GM21367 (cell line): Measurements from ENCODE around the gene CCNB3.
A peak's percentile ranks its signal among the peaks of the same experiment; 100 is the strongest.
"Not testable (repeated sequence)": the region's sequence is repeated elsewhere in the genome, so short reads cannot be mapped to it uniquely, and the experiment has no call there.

Experiments
- ATAC-seq: cut with Tn5 transposase; IDR thresholded peaks from one replicate; pipeline ENCODE4 v1.9.1; 2021; ENCODE audit not compliant: unreplicated experiment

CCNB3 gene, protein sequence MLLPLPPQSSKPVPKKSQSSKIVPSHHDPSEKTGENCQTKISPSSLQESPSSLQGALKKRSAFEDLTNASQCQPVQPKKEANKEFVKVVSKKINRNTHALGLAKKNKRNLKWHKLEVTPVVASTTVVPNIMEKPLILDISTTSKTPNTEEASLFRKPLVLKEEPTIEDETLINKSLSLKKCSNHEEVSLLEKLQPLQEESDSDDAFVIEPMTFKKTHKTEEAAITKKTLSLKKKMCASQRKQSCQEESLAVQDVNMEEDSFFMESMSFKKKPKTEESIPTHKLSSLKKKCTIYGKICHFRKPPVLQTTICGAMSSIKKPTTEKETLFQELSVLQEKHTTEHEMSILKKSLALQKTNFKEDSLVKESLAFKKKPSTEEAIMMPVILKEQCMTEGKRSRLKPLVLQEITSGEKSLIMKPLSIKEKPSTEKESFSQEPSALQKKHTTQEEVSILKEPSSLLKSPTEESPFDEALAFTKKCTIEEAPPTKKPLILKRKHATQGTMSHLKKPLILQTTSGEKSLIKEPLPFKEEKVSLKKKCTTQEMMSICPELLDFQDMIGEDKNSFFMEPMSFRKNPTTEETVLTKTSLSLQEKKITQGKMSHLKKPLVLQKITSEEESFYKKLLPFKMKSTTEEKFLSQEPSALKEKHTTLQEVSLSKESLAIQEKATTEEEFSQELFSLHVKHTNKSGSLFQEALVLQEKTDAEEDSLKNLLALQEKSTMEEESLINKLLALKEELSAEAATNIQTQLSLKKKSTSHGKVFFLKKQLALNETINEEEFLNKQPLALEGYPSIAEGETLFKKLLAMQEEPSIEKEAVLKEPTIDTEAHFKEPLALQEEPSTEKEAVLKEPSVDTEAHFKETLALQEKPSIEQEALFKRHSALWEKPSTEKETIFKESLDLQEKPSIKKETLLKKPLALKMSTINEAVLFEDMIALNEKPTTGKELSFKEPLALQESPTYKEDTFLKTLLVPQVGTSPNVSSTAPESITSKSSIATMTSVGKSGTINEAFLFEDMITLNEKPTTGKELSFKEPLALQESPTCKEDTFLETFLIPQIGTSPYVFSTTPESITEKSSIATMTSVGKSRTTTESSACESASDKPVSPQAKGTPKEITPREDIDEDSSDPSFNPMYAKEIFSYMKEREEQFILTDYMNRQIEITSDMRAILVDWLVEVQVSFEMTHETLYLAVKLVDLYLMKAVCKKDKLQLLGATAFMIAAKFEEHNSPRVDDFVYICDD (N-terminal part only)

DNA sequence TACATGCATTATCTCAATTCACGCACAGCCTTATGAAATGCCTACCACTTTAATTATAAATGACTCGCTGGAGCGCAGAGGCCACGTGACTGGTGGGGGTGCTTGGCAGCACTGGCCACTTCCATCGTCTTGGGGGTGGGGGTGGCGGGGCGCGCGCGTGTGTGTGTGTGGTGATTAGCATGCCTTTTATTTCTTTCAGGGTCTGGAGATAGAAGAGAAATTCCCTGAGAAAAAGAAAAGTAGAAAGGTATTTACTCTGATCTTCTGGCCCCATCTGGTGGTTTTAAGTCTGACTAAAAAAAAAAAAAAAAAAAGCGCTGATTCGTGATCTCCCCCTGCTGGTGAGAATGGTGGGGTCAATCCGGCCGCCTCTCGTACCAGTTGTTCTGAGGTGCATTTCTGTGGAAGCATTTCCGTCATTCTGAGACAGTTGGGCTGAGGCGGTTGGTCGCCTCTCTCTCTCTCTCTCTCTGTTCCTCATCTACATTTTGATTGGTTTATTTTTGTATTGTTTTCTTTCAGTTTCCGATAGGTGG lies at the start of gene CCNB3:
TSS of gene CCNB3 (plus strand) at position 402 of the 536 bp plus-strand sequence. CDS start 80,399 bp downstream, outside the sequence.
- peak; percentile 96 for ATAC-seq

DNA sequence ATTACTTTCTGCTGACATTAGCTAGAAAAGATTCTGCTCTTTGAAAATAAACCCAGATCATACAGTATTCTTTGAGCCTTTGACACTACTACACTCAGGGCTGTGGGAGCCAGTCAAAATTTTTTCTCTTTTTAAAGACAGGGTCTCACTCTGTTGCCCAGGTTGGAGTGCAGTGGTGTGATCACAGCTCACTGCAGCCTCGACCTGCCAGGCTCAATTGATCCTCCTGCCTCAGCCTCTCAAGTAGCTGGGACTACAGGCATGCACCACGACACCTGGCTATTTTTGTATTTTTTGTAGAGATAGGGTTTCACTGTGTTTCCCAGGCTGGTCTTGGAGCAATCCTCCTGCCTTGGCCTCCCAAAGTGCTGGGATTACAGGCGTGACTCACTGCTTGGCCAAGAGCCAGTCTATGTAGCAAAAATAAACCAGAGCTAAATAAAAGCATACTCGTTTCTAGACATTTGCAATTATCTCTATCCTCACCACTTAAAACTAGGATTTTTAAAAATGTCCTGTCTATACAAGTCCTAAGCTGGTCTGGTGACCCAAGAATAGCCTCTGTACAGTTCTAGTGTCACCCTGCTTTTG lies 46.9 kb upstream of the CCNB3 start:
- ATAC-seq, result no peak

DNA sequence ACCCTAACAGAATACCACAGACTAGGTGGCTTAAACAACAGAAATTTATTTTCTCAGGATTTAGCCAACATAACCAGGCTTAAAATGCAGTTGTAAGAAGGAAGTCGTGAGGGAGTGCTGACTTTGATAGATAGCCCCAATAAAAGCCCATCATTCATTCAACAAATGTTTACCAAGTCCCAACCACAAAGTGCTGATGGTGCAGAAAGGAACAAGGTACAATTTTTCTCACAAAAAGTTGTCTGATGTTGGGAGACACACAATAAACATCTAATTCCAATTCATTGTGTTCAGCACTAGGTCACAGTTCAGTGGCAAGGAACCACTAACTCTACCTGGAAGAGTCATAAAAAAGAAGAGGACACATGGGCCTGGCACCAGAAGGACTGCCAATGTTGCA lies 46.0 kb upstream of the CCNB3 start:
- ATAC-seq, result no peak

DNA sequence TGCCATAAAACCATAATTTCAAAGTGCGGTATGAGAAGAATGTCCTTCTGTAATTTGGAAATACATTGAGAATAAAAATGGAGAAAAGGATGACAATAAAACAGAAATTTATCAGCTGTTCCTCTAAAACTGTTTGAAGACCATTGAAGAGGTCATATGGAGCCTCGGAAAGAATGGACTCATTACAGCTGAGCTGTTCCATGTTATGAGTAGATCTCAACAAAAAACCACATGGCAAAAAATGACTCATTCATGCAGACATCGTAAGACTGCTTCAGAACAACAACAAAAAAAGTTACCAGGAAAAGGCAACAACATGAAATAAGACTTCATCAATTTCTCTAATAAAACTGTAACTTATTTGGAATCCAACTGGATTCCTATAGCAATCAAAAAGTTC lies 43.4 kb upstream of the CCNB3 start:
- ATAC-seq, result no peak

DNA sequence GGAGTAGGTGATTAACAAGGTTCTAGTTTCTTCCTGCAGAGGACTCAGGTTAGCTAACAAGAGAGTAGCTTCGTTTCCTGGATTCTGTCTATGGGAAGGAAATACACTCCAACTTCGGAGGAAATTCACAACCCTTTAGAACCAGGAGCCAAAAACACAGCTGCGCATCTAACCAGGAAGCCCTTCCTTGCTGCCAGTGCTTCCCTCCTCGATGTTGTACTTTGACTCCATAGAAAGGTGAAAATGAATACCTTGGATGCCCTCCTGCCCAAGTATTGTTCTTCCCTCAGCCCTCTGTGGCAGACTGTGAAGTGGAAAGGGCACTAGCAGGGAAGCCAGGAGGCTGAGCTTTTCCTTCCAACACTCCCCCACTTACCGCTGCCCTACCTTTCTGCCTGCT lies 38.8 kb upstream of the CCNB3 start:
- ATAC-seq, result no peak

DNA sequence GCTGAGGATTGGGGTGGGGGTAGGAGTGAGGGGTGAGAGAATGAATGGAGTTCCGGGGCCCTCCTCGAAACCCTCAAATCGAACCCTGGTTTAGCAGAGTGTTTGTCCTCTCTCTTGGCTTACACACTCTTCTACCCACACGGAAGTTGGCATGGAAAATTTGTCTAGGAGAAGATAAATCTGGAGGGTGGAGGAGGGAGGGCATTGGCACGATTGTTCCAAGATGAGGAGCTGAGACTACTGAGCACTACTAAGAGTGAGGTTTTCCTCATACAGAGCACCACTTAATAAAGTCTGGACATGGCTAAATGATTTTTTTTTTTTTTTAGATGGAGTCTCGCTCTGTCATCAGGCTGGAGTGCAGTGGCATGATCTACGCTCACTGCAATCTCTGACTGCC lies 37.2 kb upstream of the CCNB3 start:
- no peak for ATAC-seq

DNA sequence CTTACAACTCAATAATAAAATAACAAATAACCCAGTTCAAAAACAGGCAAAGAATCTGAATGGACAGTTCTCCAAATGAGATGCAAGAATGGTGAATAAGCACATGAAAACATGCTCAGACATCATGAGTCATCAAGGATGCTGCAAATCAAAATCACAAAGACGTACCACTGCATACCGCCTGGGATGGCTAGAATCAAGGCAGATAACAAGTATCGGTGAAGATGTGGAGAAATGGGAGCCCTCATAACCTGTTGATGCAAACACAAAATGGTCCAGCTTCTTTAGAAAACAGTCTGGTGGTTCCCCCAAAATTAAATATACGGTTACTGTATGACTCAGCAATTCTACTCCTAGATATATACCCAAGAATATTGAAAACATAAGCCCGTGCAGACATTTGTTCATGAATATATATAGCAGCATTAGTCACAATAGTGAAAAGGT lies 36.3 kb upstream of the CCNB3 start:
- ATAC-seq, result no peak

DNA sequence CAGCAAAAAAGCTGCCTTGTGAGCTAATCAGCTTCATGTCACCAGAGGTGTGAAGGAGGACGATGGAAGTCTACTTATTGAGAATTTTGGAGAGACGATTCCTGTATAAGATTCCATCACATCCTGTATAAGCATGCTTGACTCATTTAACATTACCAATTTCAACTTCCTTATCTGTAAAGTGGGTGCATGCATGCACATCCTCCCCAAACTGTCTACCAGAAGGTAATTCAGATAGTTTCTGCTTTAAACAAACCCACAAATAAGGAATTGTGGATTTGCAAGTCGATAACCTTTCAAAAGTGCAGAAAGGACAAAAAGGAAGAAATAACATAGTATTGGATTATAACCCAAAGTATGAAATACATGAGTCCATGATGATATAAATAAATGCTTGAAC lies 34.8 kb upstream of the CCNB3 start:
- ATAC-seq, result no peak

DNA sequence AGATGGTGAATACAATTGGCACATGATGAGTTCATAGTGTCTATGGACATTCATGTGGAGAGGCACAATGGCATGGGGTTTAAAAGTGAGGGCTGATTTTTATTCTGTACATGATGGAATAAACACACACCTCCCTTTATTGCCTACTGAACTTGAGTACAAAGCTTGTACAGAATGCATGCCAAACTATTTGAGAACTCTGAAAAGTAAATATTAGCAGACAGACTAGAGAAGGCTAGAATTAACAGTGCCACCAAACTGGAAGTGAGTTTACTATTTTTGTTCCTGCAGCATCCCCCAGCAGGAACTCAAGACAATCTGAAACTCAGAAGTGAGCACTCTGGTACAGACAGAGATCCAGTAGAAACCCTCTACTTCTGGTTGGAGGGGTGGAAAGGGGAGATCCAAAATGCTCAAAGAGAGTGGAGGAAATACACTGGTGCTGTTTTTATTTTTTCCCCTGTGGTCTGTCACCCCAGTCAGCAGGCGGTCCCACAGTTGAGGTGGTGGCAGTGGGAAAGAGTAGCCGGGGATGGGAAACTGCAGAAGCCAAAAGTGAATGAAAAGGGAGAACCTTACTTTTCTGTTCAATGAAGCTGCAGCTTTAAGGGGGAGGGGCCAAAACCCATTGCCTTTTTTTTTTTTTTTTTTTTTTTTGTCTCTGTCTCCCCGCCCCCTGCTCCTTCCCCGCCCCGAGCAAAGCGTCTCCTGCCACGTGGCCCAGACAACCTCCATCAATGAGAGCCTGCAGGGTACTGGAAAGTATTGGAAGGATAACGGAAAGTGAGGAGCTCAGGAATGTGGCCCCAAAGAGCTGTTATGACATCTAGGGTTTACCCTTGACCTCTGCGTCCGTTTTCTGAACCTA lies 24.3 kb upstream of the CCNB3 start:
- ATAC-seq, result no peak

DNA sequence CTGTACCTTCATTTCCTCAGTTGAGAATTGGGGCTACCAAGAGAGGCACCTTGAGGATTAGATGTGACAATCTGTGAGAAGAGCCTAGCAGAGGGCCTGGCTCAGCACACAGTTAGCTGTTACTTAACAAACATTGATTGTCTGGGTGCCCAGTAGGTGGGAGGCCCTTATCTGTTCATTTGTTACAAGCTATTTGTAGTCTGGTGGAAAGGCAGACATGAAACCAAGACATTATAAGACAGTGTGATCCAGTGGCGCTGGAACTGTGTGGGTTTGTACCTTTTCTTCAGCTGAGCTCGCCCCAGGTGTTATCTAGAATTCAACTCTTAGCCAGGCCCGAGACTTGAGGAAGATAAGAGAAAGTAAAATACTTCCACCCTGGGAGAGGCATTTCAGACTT lies 20.7 kb upstream of the CCNB3 start:
- ATAC-seq, result no peak

DNA sequence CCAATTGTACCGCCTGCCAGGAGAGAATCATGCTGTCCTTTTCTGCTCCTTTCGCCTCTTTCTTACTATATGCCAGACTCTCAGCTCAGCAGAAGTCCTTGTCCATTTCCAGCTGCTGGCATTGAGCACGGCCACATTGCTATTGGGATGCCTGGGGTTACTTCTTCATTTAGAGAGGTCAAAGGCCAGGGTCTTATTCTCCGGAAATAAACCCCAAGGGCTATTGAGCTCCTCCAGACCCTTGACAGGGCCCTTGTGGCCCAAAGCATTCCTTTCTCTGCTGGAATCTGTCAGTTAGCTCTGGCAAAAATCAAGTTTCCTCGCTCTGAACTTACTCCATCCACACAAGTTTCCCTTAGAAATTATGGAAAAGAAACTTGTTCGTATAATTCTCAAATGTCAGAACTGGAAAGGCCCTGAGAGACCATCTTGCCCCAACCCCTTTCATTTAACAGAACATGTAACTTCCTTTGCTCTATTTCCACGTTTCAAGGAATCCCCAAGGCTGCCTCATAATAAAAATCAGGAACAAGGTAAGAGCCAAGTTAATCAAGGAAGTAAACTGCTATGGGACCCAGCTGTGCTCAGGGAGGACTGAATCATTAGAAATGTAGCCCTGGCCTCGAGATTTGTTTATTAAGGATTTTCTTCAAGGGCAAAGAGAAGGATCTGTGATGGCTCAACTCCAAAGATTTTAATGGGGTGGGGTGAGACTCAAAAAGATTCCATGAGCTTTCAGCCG lies 15.5 kb upstream of the CCNB3 start:
- no peak for ATAC-seq

DNA sequence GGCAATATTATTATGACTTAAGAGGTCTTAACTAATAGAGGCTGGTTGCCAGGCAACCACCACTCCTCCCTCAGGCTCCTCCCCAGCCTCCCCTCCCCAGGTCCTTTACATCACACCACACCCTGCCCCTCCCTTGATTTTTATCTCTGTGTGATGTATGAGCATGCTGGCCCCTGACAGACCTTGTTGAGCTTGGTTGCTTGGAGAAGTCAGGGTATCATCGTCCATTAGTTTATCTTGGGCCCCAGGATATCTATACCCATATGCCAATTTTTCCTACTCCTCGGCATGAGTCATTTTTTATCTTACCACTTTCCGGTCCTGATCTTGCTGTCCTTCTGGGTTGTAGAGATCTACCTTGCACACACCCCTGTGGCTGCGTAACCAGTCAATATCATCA lies 6.2 kb upstream of the CCNB3 start:
- no peak for ATAC-seq

DNA sequence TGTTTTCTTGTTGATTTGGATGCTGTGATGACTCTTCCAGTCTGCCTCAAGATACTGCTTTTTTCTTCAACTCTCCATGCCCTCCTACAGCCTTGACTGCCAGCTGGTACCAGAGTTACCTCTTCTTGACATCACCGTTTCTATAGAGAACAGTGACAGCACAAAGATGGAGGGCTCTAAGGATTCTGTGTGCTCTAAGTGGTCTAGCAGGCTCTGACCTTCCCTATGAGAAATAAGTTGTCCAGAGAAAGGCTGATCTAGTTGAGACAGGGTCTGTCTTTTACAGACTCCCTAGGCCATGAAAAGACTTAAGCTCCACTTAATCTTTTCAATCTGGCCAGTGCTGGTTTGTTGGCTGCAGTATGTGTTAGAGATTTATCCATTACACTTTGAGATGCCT lies 3.7 kb upstream of the CCNB3 start, which contains the start of gene AKAP4:
TSS of gene AKAP4 (minus strand) at position 101 of the 400 bp plus-strand sequence. CDS start 118 bp downstream, outside the sequence.
- ATAC-seq, result no peak

DNA sequence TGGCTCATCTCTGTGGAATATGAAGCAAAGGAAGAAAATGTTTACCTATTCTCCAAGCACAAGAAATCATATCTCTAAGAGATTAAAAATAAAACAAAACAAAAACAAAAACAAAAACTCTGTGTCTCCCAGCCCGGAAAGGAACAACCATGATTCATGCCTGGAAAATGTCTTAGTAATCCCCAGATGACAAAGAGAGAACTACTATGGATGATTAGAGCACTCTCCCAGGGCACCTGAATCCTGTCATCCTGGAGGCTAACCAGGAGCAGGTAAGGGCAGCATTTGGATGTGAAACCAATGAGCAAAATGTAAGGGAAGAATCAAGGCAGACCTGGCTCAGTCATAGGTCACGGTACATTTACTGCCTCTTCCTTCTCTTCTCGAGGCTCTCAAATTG lies 2.0 kb upstream of the CCNB3 start:
- no peak for ATAC-seq

DNA sequence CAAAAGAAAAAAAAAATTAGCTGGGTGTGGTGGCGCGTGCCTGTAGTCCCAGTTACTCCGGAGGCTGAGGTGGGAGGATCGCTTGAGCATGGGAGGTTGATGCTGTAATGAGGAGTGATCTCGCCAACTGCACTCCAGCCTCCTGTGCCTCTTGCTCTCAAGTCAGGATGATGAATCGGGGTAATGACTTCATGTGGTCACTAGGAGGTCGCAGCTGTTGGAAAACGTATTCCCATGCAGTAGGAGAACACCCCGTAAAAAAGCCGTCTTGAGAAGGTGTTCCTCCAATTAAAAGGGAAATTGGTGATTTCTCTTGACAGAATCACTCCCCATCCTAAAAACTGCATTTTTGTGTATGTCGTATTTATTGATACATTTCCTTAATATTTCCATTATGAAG lies 2.2 kb downstream of the CCNB3 start:
- no peak for ATAC-seq

DNA sequence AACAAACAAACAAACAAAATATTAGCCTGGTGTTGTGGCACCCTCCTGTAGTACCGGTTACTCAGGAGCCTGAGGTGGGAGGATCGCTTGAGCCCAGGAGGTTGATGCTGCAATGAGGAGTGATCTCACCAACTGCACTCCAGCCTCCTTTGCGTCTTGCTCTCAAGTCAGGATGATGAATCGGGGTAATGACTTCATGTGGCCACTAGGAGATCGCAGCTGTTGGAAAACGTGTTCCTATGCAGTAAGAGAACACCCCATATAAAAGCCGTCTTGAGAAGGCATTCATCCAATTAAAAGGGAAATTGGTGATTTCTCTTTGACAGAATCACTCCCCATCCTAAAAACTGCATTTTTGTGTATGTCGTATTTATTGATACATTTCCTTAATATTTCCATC lies 6.9 kb downstream of the CCNB3 start:
- ATAC-seq, result no peak

DNA sequence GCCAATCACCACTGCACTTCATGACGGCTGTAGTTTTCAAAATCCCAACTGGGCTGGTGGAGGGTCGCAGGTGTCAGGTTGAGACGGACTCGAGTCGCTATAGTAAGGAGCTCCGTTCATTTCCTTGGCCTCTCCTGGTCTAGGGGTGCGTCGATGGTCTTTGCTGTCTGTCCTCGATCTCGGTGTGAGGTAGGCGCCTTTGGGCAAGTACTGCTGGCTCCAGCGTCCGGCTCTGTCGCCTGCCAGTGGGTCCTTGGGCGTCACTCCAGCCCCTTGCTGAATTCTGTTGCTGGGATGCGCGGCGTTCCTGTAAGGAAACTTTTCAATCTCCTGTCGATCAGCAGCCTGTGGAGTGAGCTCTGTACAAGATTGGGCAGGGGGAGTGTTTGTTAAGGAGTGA lies 76.7 kb downstream of the CCNB3 start:
- no peak for ATAC-seq

DNA sequence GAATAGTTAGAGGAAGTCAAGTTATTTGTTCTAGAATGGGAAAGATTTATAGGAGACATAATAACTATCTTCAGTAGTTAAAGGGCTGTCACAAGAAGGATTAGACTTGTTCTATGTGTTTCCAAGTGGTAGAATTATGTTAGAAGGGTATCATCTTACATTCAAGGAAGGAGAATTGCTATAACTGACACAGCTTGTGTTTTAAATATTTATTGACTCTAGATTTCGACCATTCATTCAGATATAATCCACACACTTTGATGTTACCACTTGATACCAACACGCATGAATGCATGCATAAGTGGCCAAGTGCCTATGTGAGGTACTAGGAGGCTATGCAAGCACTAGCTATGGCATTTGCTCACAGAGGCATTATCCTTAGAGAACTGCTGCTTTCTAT lies 122.7 kb downstream of the CCNB3 start:
- ATAC-seq, result no peak

DNA sequence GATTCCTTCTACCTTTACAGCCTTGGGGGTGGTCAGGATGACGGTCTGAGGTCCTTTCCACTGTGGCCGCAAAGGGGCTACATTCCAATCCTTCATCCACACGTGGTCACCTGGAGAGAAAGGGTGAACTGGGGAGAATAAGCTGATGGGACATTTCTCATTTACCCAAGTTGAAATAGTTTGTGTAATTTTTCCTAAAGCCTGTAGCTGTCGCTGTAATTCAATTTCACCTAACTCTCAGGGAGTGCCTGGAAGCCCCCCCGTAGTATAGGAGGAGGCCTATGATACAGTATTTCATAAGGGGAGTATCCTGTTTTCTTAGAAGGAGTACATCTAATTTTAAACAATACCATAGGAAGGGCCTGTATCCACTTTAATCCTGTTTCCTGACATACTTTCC lies 128.1 kb downstream of the CCNB3 start:
- ATAC-seq, result not testable (repeated sequence)
